Measurements from ENCODE around the gene ELMO2. TPM values are rescaled to one million over a fixed set of nuclear protein-coding genes. Genes with fewer than 3 reads are reported as not detected.

ELMO2 gene
- total RNA-seq, 1 donor from 2014 or later: 79.6 TPM

DNA sequence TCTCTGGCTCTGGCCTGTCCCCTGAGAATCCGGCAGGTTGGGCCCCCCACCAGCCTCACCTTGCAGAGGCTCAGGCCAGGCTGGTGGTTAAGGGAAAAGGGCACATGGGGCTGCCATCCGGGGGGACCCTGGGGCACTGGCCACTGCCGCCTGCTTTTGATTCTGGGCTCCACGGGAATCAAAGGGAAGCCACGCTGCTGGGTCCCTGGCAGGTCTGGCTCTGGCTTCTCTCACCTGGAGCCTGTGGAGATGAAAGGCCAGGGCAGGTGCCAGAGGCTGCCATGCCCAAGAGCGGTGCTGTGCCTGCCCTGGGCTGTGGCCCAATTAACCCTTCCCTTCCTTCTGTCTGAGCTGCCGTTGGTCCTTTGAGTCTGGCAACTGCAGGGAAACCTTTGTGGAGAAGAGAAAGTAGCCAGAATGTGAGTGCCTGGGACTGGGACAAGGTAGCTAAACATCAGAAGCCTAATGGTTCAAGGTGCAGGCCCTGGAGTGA is 88.7 kb downstream of the ELMO2 start:
- no peak for DNase-seq (ENCODE audit: low spot score, unreplicated experiment)
- Mint-ChIP-seq H3K9me3 (ENCODE audit: low read depth) (no peaks in the 10 kb centered on the region), H3K27me3 (peaks cover 81% of the 10 kb centered on the region), H3K4me3 (ENCODE audit: low read depth) (no peak overlapping the region), H3K4me1 (ENCODE audit: low read depth) (no peaks in the 10 kb centered on the region), H3K36me3 (ENCODE audit: insufficient read depth) (no peaks in the 10 kb centered on the region), H3K27ac (no peak overlapping the region)
- TF ChIP-seq, protein P1, sequence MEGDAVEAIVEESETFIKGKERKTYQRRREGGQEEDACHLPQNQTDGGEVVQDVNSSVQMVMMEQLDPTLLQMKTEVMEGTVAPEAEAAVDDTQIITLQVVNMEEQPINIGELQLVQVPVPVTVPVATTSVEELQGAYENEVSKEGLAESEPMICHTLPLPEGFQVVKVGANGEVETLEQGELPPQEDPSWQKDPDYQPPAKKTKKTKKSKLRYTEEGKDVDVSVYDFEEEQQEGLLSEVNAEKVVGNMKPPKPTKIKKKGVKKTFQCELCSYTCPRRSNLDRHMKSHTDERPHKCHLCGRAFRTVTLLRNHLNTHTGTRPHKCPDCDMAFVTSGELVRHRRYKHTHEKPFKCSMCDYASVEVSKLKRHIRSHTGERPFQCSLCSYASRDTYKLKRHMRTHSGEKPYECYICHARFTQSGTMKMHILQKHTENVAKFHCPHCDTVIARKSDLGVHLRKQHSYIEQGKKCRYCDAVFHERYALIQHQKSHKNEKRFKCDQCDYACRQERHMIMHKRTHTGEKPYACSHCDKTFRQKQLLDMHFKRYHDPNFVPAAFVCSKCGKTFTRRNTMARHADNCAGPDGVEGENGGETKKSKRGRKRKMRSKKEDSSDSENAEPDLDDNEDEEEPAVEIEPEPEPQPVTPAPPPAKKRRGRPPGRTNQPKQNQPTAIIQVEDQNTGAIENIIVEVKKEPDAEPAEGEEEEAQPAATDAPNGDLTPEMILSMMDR (IDR thresholded peaks at IDR 0.05; ENCODE audit: unreplicated experiment): no peak

DNA sequence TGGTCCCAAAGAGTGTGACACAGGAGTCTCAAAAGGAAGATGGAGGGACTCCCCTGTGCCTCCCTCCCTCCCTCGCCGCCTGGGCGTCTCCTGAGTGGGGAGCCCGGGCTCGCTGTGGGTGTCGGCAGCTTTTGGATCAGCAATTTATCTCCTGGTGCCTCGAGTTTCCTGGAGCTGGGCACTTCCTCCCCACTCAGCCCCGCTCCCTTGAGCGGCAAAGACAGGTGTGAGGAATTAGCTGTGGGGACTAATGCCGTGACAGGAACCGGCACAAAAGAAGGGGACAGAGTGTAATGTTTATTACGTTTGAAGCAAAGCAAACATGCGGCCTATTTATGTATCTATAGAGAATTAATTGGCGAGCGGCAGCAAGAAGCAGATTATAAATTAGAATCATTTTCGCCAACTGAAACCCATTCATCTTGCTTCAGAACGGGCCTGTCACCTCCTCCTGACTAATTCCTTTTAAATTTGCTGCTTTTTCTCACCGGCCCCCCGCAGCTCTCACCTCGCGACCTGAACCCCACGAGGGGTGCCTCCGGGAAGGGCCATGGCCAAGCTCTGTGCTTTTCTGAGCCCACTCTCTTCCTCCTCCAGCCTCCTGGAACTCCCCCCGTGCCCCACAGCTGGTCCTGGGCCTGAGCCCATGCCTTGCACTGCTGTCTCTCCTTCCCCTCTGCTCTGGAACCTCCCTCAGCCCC is 89.3 kb downstream of the ELMO2 start:
- peaks cover 80% of the 10 kb centered on the region for H3K27me3 Mint-ChIP-seq
- no peaks in the 10 kb centered on the region for H3K9me3 Mint-ChIP-seq (ENCODE audit: low read depth)
- TF ChIP-seq, protein P1 (IDR thresholded peaks at IDR 0.05; ENCODE audit: unreplicated experiment): no peak
- no peaks in the 10 kb centered on the region for H3K4me1 Mint-ChIP-seq (ENCODE audit: low read depth)
- no peak overlapping the region for H3K4me3 Mint-ChIP-seq (ENCODE audit: low read depth)
- no peak for DNase-seq (ENCODE audit: low spot score, unreplicated experiment)
- H3K36me3 Mint-ChIP-seq (ENCODE audit: insufficient read depth): no peaks in the 10 kb centered on the region
- H3K27ac Mint-ChIP-seq: no peak overlapping the region

Other genes with a start within 250 kb of the ELMO2 start
- 0.14 and 0.20 TPM in 2 replicates for gene CDH22, start 98.1 kb downstream of the ELMO2 start, total RNA-seq
- 38.0 and 38.7 TPM in 2 replicates for gene ZNF334, start 106.9 kb upstream of the ELMO2 start, total RNA-seq
- not detected in 2 replicates for gene OCSTAMP, start 144.0 kb upstream of the ELMO2 start, total RNA-seq
- 2.9 and 5.0 TPM in 2 replicates for gene SLC13A3, start 244.8 kb upstream of the ELMO2 start, total RNA-seq

Measured in progenitor cell of endocrine pancreas (in vitro differentiated cells).